SU-DHL-6 (cell line): ENCODE data around the gene BPIFB3.

Experiments
- EZH2phosphoT487 ChIP-seq: fragments of 200-600 bp; sonication (generic), shearing (Covaris generic); conservative IDR thresholded peaks from 2 replicates; pipeline ENCODE4 v1.6.1; 2018; ENCODE audit warnings: mild to moderate bottlenecking, antibody characterized with exemption, low read length, moderate library complexity, mixed read lengths
- TF ChIP-seq, protein P1 (sequence below): fragments of 200-600 bp; sonication (generic); IDR thresholded peaks from one replicate; pipeline ENCODE4 v1.5.1; 2017; ENCODE audit warnings: antibody characterized with exemption, mild to moderate bottlenecking, low read length, moderate library complexity; ENCODE audit not compliant: insufficient read depth, poor library complexity, severe bottlenecking

DNA sequence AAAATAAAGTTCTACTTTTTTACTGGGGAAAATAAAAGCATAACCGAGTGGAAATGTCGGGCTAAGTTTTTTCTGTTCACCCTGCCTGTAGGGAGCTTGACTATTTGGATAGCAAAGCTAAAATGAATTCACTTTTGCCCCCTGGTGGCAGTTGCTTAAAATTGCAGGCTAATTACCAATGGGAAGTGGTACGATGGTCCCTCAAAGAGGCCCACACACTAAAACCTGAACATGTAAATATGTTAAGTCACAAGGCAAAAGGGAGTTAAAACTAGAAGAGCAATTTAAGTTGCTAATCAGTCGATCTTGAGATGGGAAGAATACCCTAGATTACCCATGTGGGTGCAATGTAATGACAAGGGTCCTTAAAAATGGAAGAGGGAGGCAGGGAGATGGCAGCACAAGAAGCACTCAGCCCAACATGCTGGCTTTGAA, 48.6 kb upstream of the BPIFB3 start:
- TF ChIP-seq, protein P1, sequence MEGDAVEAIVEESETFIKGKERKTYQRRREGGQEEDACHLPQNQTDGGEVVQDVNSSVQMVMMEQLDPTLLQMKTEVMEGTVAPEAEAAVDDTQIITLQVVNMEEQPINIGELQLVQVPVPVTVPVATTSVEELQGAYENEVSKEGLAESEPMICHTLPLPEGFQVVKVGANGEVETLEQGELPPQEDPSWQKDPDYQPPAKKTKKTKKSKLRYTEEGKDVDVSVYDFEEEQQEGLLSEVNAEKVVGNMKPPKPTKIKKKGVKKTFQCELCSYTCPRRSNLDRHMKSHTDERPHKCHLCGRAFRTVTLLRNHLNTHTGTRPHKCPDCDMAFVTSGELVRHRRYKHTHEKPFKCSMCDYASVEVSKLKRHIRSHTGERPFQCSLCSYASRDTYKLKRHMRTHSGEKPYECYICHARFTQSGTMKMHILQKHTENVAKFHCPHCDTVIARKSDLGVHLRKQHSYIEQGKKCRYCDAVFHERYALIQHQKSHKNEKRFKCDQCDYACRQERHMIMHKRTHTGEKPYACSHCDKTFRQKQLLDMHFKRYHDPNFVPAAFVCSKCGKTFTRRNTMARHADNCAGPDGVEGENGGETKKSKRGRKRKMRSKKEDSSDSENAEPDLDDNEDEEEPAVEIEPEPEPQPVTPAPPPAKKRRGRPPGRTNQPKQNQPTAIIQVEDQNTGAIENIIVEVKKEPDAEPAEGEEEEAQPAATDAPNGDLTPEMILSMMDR = peak; percentile 93
- no peak for TF ChIP-seq EZH2phosphoT487
